Neural cell (in vitro differentiated cells): ENCODE data around the gene INVS.

ENCODE experiments used
- EP300 ChIP-seq: fragments of 450-650 bp; conservative IDR thresholded peaks from 2 replicates; pipeline ENCODE4 v1.6.1; 2014; ENCODE audit warnings: antibody characterized with exemption, mild to moderate bottlenecking, moderate library complexity; ENCODE audit not compliant: poor library complexity, severe bottlenecking
- POLR2AphosphoS5 ChIP-seq: IDR thresholded peaks from 2 replicates; pipeline ENCODE4 v1.6.1; 2012
- TF ChIP-seq, protein P1 (sequence below): IDR thresholded peaks from 2 replicates; pipeline ENCODE4 v1.6.1; 2012; ENCODE audit warnings: borderline replicate concordance

DNA sequence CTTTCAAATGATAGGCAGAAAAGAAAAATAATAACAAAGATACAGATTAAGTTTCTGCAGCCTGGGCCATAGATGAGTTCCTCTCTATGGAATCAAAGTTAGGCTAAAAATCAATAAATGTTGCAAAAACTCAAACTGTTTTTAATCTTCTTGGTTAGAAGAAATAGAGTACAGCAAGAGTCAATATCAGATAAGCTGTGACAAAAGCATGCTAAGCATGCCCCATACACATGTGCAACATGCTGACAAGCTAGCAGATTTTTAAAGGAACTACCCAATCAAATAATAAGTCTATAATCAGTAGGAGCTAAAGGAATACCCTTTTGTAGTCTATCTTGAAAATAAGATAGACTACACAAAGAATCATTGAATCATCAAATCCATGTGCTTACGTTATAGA is 7.0 kb upstream of the INVS start:
- TF ChIP-seq, protein P1, sequence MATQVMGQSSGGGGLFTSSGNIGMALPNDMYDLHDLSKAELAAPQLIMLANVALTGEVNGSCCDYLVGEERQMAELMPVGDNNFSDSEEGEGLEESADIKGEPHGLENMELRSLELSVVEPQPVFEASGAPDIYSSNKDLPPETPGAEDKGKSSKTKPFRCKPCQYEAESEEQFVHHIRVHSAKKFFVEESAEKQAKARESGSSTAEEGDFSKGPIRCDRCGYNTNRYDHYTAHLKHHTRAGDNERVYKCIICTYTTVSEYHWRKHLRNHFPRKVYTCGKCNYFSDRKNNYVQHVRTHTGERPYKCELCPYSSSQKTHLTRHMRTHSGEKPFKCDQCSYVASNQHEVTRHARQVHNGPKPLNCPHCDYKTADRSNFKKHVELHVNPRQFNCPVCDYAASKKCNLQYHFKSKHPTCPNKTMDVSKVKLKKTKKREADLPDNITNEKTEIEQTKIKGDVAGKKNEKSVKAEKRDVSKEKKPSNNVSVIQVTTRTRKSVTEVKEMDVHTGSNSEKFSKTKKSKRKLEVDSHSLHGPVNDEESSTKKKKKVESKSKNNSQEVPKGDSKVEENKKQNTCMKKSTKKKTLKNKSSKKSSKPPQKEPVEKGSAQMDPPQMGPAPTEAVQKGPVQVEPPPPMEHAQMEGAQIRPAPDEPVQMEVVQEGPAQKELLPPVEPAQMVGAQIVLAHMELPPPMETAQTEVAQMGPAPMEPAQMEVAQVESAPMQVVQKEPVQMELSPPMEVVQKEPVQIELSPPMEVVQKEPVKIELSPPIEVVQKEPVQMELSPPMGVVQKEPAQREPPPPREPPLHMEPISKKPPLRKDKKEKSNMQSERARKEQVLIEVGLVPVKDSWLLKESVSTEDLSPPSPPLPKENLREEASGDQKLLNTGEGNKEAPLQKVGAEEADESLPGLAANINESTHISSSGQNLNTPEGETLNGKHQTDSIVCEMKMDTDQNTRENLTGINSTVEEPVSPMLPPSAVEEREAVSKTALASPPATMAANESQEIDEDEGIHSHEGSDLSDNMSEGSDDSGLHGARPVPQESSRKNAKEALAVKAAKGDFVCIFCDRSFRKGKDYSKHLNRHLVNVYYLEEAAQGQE, result no peak
- TF ChIP-seq EP300, result no peak
- no peak for TF ChIP-seq POLR2AphosphoS5
